Astrocyte (in vitro differentiated cells and primary cell): ENCODE measurements around the gene VSTM4.

ENCODE experiments used
- CTCF ChIP-seq: IDR thresholded peaks from 2 replicates; pipeline ENCODE4 v1.5.1; 2011; ENCODE audit warnings: low read depth, mild to moderate bottlenecking, inconsistent platforms, low read length, moderate library complexity; ENCODE audit not compliant: insufficient read depth
- EZH2 ChIP-seq: IDR thresholded peaks from 2 replicates; pipeline ENCODE4 v1.6.1; 2012; ENCODE audit warnings: mild to moderate bottlenecking, low read length, inconsistent platforms; ENCODE audit not compliant: insufficient read depth

- no peak for TF ChIP-seq CTCF
- TF ChIP-seq EZH2, result no peak
These were observed 39.6 kb downstream of the VSTM4 start for GRCh38 chr10:49075743-49076142.
